Thyroid gland (tissue), 4 donors: ENCODE data around the gene NUCB2.

Experiments used
- POLR2A ChIP-seq, 2 donors: fragments of 450-650 bp; IDR thresholded peaks; one replicate each; pipeline ENCODE4 v1.6.1; 2017; ENCODE audit warnings: antibody characterized with exemption in 2 of 2, mild to moderate bottlenecking in 2 of 2, moderate library complexity in 1 of 2
- TF ChIP-seq, protein P1 (sequence below), 6 experiments: fragments of 200-600 bp in 3 of 6; fragments of 450-650 bp in 3 of 6; sonication (generic) in 3 of 6; IDR thresholded peaks; one replicate each; pipeline ENCODE4 v1.5.1; 2016 to 2019; ENCODE audit warnings: antibody characterized with exemption in 6 of 6, mild to moderate bottlenecking in 2 of 6, inconsistent platforms in 1 of 6, moderate library complexity in 1 of 6

DNA sequence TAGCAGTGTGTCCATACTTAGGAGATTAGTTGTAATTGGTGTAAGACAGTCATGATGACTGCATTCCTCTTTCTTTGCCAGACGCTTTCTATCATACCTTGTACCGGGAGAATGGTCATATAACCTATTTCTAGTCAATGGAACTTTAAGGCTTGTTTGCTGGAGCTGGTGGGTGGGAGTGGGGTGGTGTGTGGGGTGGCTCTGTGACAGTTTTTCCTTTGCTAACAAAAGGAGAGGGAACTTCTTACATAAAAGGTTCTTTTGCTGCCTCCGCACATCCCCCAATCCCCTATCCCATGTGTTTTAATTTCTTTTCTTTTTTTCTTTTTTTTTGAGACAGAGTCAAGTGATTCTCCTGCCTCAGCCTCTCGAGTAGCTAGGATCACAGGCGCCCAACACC, 9.8 kb upstream of the NUCB2 start:
- TF ChIP-seq, protein P1, sequence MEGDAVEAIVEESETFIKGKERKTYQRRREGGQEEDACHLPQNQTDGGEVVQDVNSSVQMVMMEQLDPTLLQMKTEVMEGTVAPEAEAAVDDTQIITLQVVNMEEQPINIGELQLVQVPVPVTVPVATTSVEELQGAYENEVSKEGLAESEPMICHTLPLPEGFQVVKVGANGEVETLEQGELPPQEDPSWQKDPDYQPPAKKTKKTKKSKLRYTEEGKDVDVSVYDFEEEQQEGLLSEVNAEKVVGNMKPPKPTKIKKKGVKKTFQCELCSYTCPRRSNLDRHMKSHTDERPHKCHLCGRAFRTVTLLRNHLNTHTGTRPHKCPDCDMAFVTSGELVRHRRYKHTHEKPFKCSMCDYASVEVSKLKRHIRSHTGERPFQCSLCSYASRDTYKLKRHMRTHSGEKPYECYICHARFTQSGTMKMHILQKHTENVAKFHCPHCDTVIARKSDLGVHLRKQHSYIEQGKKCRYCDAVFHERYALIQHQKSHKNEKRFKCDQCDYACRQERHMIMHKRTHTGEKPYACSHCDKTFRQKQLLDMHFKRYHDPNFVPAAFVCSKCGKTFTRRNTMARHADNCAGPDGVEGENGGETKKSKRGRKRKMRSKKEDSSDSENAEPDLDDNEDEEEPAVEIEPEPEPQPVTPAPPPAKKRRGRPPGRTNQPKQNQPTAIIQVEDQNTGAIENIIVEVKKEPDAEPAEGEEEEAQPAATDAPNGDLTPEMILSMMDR (IDR thresholded peaks at IDR 0.05): no peak
- TF ChIP-seq POLR2A (IDR thresholded peaks at IDR 0.05): no peak
